GM10248 (cell line): ENCODE results near the gene NOD2.

Source experiments
- CTCF ChIA-PET: fragments of 300-600 bp; sonication (Branson Sonifier 250); formaldehyde crosslinking; extraction: SDS; loops from one replicate; lab custom pipeline; 2021; ENCODE audit warnings: antibody characterized with exemption; lab: Yijun Ruan, JAX
- POLR2A ChIA-PET: fragments of 350-650 bp; sonication (Branson Sonifier 250); formaldehyde crosslinking; extraction: SDS; loops from one replicate; lab custom pipeline; 2020; ENCODE audit warnings: antibody characterized with exemption; lab: Yijun Ruan, JAX
- DNase-seq: peaks from one replicate; pipeline ENCODE4 v3.0.0; 2012; ENCODE audit errors: extremely low spot score
- CTCF ChIP-seq: IDR thresholded peaks from 2 replicates; pipeline ENCODE4 v1.5.1; 2012; ENCODE audit warnings: mild to moderate bottlenecking, low read depth; ENCODE audit errors: extremely low read depth, missing control alignments, control extremely low read depth

NOD2 gene

DNA sequence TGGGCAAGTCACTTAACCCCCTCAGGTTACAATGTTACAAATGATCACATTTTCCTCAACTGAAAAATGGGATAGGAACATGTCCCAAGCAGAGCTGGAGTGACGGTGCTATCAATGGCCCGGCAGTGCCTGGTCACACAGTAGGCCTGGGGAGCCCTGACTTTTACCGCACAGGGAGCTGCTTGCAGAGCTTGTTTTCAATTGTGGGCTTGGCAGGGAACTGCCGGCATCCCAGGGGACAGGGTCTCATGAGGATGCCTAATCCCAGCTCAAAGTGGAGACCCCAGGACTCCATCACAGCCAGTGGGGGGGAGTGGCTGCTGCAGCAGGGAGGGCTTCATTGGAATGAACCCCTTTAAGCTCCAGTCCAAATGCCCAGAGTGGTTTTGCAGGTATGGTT lies 23.7 kb upstream of the NOD2 start:
- TF ChIP-seq CTCF = no peak
- ChIA-PET CTCF (interaction anchor here (0.8 to 11.6 kb wide), 8 partner anchors 9 to 157 kb away, joined by 3 to 289 read pairs (median 43); partner anchors contain the start of gene SNX20), POLR2A (no interaction called here)
- no peak for DNase-seq

GRCh38 chr16:50670476-50670875 lies 22.9 kb upstream of the NOD2 start:
- TF ChIP-seq CTCF = no peak
- no peak for DNase-seq
- ChIA-PET CTCF (interaction anchor here (1.1 to 11.6 kb wide), 6 partner anchors 9 to 138 kb away, joined by 3 to 289 read pairs (median 62); partner anchors contain the start of gene SNX20), POLR2A (no interaction called here)

- peak; percentile 44 for TF ChIP-seq CTCF
- ChIA-PET CTCF (interaction anchor here (1.0 to 16.8 kb wide), 14 partner anchors 5 to 462 kb away, joined by 3 to 289 read pairs (median 4); partner anchors contain the start of genes CYLD and SNX20), POLR2A (no interaction called here)
- no peak for DNase-seq
These were observed 21.7 kb upstream of the NOD2 start for GRCh38 chr16:50671644-50672260.

GRCh38 chr16:50673496-50674275 lies 19.7 kb upstream of the NOD2 start:
- no peak for DNase-seq
- no peak for TF ChIP-seq CTCF
- ChIA-PET CTCF (interaction anchor here (1.2 to 16.8 kb wide), 4 partner anchors 7 to 649 kb away, joined by 3 to 289 read pairs (median 120); partner anchors contain the start of gene CNEP1R1), POLR2A (no interaction called here)

- ChIA-PET CTCF (interaction anchor here (1.5 to 16.8 kb wide), 4 partner anchors 8 to 650 kb away, joined by 4 to 289 read pairs (median 120); partner anchors contain the start of gene CNEP1R1), POLR2A (no interaction called here)
- no peak for DNase-seq
- TF ChIP-seq CTCF = no peak
These were observed 18.6 kb upstream of the NOD2 start for GRCh38 chr16:50674831-50675230.
